Activated CD4-positive, alpha-beta T cell treated with anti-CD3 and anti-CD28 coated beads for 4 hours (primary cell): ENCODE results near the gene GPR179.

Experiments used
- DNase-seq, 2 donors: peaks; one replicate each; pipeline ENCODE4 v3.0.0-alpha.2; 2020

Gene GPR179

GRCh38 chr17:38345743-38346142 lies 2.0 kb upstream of the GPR179 start:
- no peak for DNase-seq

DNA sequence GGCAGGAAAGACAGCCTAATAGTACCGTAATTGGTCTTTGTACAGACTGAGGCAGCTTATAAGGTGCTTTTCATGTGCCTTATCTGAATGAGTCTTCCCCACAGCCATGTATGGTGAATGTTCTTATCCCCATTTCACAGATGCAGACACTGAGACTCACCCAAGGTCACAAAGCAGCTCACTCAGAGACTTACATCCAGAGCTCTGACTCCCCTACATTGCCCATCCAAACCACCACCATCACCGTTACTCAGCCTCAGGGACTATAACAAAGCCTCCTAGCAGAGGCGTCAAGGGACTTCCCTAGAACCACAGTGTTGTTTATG lies 627 bp upstream of the GPR179 start:
- DNase-seq: no peak

GRCh38 chr17:38342886-38343607 lies 709 bp downstream of the GPR179 start:
- no peak for DNase-seq

GRCh38 chr17:38341035-38341721 lies 2.6 kb downstream of the GPR179 start:
- DNase-seq: no peak

DNA sequence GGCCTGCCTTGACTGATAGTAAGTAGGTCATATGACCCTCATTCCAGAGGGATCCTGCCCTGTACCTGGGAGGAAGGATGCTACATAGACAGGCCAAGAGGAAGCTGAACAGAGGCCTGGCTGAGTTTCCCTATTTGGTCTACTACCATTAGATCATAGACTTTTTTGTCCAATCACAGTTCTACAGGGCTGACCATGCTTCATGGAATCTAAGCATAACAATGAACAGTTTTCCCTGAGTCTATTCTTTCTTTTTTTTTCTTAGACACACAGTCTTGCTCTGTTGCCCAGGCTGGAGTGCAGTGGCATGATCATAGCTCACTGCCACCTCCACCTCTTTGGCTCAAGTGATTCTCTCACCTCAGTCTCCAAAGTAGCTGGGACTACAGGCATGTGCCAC lies 3.9 kb downstream of the GPR179 start:
- no peak for DNase-seq

GRCh38 chr17:38338535-38338934 lies 5.2 kb downstream of the GPR179 start:
- no peak for DNase-seq

- no peak for DNase-seq
Observed at GRCh38 chr17:38338053-38338452, 5.7 kb downstream of the GPR179 start.

GRCh38 chr17:38336838-38337237 lies 6.9 kb downstream of the GPR179 start:
- DNase-seq: no peak

GRCh38 chr17:38334480-38335364 lies 9.0 kb downstream of the GPR179 start:
- no peak for DNase-seq

- peak in 1 of 2 donors; percentile 16 for DNase-seq
Observed at GRCh38 chr17:38333635-38334295, 10.0 kb downstream of the GPR179 start.

GRCh38 chr17:38332735-38333134 lies 11.0 kb downstream of the GPR179 start:
- DNase-seq: no peak

- DNase-seq: no peak
Observed at GRCh38 chr17:38330941-38331411, 12.8 kb downstream of the GPR179 start.

DNA sequence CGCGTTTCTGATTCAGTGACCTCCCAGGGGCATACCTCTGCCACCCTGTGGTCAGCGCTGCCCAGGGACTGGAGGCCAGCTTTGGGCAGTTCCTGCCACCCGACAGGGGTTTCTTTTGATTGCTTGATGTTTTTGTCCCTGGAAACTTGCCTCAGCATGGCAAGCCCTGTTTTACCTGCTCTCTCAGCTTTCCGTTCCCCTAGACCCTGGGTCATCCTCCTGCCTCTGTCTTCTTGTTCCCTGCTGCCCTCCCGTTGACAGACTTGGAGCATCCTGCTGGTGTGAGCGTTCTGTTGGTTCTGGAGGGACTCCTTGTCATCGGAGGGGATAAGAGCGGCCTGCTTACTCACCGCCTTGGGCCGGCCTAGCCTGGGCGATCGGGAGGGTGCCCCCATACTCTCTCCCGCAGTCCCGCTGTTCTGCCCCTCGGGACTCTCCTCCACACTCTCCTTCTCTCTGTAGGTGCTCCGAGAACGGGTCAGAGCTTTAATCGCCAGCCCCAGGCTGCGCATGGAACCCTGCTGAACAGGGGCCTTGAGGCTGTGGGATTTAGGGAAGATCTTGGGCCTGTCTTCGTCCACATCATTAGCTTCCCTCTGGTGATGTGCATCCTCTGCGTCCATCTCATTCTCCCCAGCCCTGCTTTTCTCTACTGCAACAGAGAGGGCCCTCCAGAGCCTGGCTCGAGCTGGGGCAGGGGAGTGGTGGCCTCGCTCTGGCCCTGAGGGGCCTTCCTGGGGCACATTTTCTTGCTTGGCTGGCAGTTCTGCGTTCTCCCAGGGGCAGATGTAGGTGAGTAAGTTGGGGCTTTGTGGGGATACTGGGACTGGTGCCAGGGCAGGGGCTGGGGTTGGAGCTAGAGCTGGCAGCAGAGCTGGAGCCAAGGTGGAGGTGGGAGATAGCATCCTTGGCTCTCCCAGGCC lies 13.7 kb downstream of the GPR179 start:
- no peak for DNase-seq

DNA sequence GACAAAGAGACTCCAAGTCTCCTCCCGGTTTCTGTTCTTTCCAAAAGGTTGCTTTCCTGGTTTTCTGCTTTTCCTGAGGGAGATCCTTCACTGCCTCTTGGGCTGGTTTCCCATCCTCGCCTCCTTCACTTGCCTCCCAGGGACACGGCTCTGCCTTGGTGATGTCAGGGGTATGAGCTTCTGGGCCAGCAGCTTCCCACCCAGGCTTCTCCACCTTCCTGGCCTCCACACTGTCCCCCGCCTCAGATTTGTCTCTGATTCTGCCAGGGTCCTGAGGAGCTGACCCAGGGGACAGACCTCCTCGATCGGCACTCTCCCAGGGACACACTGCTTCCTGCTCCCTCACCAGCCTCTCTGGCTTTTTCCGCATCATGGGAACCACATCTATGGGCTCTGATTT lies 14.5 kb downstream of the GPR179 start:
- no peak for DNase-seq

DNA sequence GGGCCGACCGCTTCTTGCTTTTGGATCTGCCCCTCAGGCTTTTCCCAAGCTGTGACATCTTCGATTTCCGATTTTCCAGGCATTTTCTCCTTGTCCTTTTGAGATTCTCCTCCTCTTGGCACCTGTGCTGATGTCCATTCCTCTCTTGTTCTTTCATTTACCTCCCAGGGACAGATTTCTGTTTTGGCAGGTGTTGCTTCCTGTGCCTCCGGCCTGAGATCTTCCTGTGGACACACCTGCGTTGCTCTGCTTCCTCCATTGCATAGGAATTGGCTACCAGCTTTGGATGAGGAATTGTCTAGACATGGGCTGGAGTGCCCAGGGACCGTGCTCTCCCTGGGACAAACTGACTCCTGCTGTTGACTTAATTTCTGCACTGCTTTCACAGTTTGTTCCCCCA lies 15.1 kb downstream of the GPR179 start:
- no peak for DNase-seq

DNA sequence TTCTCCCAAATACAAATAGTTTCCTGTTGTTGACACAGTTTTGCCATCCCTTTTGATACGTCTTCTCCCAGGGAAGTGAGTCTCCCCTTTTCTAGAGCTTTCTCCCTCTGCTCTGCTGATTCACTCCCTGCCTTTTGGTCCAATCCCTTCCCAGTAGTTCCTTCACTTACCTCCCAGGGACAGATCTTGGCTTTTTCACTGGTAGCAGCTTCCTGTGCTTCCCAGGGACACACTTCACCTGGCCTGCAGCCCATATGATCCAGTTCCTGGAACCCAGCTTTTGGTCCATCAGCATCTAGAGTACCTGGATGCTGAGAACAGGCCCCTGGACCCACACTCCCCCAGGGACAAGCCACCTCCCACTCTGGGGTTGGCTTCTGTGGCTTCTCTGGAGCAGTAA lies 15.8 kb downstream of the GPR179 start:
- DNase-seq: no peak

- no peak for DNase-seq
Observed at GRCh38 chr17:38326996-38327792, 16.6 kb downstream of the GPR179 start.

DNA sequence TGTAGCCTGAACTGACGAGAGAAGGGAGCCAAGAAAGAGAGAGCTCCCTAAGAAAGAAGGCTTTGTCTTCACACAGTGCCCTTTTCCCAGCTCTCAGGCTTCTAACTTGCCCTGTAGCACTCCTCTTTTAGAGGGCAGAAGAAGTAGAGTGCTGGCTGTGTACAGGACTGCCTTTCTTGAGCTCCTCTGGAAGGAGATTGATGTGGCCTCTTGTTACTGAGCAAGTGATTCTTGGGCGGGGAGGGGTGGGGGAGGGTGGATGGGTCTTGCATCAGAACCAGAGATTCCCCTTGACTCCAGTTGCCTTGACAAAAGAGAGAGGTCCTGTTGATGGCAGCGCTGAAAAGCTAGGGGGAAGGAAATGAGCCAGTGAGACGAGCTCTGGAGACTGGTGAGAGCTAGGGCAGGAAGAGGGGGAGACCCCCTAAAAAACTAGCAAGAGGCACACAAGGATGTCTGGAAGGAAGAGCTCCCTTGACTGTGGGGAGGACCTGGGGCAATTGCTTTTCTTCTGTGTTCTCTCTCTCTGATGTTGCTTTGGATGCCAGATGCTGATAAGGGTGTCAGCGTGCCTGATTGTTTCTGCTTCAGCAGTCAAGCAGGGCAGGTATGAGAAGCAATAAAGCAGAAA lies 18.4 kb downstream of the GPR179 start:
- no peak for DNase-seq

DNA sequence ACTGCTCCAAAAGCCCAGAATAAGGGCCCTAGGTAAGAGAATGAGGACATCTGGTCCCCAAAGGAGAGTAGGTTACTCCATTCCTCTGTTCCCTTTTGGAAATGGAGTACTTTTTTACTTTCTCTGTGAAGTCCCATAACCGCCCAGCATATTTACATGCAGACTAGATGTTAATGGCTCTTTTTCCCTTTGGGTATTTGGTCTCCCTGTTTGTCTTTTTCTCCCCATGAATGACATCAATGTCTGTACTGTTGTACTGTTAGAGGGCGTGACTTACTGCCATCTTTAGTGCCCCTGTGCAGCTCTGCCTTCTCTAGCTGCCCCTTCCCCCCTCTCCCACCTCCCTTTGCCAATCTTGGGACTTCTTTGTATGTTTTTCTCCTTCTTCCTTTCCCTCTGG lies 19.0 kb downstream of the GPR179 start:
- no peak for DNase-seq

DNA sequence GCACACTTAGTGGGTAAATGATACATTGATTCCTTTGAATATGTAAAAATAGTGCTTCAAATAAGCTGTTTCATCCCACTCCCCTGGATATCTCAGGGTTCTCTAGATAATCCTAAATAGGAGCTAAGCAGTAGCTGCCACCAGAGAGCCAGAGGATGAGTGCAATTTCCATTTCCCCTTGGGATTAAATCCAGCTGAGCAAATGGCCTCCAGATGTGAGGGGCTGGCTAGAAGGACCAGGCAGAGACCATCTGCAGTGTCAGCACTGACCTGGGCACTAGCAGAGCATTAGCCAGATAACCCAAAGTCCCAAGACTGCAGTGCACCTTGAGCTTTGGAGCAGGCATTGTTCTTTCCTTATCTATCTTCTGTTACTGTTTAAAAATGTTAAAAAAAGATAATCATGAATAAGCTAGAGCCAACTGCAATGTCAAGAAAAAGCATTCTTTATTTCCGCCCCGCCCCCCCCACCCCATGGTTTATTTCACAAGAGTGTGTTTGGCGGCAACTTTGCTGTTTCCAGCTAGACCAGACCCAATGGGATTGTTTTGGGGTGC lies 19.5 kb downstream of the GPR179 start:
- DNase-seq: no peak
